MV-4-11 (cell line): ENCODE results near the gene ACP5.

Experiments
- DNase-seq: peaks from one replicate; lab custom pipeline; 2025; lab: John Stamatoyannopoulos, UW

Gene ACP5

DNA sequence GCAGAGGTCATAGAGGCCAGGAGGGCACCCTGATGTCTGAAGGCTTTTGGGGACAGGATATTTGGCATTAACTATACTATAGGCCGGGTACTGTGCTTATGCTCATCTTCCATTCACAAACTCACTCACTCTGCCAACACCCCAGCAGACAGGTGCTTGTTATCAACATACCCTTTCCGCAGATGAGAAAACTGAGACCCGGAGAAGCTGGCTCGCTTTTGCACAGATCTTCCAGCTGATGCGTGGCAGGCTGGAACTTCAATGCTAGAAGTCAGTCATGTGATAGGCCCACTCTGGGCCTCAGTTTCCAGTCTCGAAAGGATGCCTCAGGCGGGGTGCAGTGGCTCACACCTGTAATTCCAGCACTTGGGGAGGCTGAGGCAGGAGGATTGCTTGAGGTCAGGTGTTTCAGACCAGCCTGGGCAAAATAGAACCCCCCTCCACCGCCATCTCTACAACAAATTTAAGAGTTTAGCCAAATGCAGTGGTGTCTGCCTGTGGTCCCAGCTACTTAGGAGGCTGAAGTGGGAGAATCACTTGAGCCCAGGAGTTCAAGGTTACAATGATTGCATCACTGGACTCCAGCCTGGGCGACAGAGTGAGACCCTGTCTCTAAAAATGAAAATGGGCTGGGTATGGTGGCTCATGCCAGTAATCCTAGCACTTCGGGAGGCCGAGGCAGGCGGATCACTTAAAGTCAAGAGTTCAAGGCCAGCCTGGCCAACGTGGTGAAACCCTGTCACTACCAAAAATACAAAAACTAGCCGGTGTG lies 29.3 kb downstream of the ACP5 start:
- no peak for DNase-seq

DNA sequence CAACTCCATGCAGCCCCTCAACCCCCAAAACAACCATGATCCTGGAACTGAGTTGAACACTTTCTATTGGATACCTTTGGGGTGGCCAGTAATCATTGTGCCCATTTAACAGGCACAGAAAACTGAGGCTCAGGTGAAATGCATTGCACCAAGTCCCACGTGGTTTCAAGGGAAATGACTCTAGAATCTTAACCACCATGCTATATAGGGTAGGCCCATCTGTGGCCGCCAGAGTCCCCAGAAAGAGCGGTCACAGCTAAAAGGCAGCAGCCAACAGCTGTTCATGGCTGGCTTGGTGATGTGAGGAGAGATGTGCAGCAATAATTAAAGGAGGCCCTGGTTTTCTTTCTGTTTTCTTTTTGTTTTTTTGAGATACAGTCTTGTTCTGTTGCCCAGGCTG lies 36.2 kb downstream of the ACP5 start:
- no peak for DNase-seq

DNA sequence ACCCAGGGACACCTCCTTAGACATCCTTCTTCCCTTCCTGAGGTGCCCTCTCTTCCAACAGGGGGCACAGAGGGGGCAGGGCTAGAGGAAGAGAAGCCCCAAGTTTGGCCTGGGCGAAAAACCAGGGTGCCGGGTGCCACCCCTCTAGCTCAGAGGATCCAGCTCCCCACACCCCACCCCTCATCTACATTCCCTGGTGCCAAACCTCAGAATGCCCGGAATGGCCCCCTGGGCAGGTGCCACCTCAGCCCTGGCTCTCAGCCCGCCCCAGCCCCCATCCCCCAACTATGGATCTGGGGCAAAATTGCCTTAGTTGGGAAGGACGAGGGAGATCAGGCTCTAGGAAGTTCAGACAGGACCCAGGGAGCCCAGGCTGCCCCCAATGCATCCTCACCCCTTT lies 36.8 kb downstream of the ACP5 start:
- DNase-seq = no peak

DNA sequence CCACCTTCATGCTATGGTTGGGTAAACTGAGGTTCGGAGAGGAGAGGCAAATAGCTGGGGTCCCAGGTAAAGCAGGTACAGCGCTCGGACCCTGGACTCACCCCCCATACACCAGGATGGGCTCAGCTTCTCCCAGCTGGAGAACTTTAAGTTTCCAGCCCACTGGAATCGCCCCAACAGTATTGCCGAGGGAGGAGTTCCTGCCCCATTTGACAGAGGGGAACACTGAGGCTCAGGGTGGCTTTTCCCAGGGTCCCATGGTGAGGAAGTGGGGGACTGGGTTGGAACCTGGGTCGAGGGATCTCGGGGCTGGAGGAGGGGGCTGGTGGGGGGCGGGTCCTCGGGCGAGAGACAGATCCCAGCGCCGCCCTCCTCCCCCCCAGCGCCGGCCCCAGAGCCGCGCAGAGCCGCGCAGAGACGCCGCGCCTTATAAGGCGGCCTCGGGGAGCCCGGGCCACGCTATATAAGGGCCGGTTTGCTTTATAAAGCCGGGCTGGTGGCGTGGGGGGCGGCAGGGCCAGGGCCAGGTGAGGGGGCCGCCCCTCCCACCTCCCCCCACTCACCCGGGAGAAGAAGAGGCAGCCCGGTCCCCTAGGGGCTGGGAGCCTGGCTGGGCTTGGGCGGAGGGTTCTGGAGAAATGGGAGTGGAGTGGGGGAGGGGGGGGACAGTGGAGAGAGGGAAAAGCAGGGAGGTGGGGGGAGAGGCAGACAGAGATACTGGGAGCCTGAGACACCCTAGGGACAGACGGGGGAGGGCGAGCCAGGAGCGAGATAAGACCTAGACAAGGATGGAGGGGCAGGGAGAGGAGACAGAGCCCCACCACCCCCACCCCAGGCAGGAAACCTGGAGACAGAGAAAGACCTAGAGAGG lies 37.7 kb downstream of the ACP5 start:
- DNase-seq = no peak

DNA sequence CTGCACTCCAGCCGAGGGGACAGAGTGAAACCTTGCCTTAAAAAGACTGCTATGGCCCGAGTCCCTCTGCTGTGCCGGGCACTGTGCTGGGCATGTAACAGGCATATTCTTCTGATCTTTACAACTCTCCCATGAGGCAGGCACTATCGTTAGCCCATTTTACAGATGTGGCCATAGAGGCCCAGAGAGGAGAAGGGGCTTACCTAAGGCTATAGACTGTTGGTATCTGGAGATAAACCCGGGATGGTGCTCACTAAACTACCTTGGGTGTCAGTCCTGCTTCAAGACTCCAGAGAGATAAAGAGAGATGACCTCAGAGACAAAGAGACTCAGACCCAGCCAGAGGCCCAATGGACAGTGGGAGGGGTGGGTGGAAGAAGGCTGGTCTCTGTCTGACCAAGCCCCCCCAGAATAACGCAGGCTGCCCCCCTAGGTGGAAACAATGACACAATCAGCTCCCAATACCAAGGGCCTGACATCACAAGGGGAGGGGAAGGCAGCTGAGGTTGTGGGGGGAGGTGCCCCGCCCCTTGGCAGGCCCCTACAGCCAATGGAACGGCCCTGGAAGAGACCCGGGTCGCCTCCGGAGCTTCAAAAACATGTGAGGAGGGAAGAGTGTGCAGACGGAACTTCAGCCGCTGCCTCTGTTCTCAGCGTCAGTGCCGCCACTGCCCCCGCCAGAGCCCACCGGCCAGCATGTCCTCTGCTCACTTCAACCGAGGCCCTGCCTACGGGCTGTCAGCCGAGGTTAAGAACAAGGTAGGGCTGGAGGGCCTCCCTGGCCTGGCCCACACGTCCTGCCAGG lies 39.0 kb downstream of the ACP5 start, which contains the start of gene CNN1:
Gene CNN1 (plus strand): TSS at position 620 of the 805 bp plus-strand sequence. CDS start 77 bp downstream, at position 697.
- DNase-seq = no peak

DNA sequence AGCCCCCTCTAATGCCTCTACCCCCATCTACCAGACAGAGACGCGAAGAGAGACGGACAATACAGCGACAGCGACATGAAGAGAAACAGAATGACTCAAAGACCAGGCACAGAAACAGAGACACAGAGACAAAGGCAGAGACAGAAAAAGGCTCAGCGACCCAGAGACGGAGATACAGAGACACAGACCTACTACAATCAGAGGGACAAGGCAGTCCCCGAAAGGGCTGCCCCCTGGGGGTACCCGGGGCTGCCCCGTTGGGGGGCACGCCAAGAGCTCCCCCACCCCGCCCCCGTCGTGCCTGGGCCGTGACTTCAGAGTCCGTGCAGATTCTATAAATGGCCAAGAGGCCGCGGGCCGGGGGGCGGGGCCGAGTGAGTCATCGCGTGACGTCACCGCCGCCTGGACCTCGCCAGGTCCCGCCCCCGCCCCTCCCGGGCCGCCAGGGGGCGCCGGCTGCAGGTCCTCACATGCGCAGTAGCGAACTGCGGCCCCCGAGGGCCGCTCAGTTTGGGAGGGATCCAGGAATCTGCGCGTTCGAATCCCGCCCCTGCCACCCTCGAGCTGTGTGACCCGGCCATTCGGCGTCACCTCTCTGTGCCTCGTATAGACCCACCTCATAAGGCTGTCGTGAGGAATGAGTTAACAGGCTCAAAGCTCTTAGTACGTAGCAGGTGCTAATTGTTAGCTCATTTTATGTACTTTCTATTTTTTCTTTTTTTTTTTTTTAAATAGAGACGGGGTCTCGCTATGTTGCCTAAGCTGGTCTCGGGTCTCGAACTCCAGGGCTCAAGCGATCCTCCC lies 41.5 kb downstream of the ACP5 start:
- peak; percentile 87 for DNase-seq

DNA sequence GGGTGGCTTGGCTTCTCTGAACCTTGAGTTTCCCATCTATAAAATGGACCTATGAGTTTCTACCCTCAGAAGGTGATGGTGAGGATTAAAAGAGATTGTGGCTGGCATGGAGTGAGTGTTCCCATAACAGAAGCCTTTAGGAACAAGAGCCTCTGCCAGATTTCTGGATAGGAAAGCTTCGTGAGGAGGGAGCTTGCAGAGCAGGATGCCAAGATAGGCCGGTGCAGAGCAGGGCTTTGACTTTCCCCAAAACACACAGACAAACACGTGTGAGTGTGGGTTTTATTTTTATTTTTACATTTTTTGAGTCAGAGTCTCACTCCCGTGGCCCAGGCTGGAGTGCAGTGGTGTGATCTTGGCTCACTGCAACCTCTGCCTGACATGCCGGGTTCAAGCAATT lies 42.5 kb downstream of the ACP5 start:
- DNase-seq = no peak

DNA sequence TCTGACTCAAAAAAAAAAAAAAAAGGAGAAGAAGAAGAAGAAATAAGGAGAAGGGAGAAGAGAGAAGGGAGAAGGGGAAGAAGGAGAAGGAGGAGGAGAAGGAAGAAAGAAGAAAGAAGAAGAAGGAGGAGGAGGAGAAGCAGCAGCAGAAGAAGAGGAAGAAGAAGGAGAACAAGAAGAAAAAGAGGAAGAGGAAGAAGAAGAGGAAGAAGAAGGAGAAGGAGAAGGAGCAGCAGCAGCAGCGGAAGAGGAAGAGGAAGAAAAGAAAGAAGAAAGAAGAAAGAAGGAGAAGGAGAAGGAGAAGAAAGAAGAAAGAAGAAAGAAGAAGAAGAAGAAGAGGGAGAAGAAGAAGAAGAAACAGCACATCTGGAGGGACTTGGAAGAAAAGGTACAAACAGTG lies 42.9 kb downstream of the ACP5 start:
- peak; percentile 72 for DNase-seq

DNA sequence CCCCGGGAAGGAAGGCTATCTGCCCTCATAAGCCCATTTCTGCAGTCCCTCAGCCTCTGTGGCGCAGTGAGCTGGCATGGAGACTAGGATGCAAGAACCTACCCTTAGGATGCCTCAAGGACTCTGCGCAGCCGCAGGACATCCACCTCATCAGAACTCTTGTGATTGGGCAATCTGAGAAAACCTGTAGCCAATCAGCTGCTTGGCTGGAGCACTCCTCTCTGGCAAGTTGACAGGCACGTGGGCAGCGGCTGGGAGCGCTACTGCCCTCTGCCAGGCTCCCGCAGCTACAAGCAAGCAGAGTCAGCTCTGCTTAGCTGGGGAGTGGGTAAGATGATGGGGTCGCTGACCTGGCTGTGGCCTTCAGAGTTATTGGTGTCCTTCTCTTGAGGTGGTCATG lies 47.0 kb downstream of the ACP5 start:
- DNase-seq = peak; percentile 75

DNA sequence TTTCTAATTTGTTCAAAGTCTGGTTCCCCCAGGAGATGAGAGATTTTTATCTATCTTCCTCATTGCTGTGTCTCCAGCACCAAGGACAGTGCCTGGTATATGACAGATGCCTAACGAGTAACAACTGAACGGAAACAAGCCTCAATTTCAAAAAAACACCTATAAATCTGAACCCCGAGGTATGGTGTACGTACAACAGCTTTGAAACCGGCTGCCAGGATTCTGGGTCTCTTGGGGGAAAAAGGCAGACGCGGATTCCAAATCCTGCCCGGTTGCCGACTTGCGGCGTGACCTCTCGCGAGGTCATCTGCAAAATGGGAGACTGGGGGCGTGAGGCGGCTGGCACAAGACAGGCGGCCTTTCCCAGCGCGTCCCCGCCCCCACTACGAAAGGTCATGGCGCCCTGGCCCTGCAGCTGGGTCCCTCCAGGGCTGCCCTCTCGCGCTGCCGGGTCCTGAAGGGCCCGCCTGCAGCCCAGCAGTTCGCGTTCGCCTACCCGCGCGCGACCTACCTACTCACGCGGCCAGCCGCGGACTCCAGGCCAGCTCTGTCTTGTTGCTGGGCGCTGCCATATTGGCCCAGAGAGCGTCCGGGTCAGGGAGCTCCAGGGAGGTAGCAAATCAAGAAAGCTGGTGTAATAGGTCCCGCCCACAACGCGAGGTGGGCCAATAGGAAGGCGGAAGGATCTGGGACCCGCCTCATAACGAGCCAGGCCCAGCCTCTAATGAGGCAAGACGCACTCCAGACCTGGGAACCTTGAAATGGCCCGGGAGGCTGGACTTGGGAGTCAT lies 48.7 kb downstream of the ACP5 start, which contains the start of gene ECSIT:
Gene ECSIT (minus strand): TSS at position 584 of the 791 bp plus-strand sequence. CDS start 9,964 bp downstream, outside the sequence.
- DNase-seq = peak; percentile 100
